Keratinocyte (primary cell): ENCODE data around the gene RBPJ. TPM values are rescaled to one million over a fixed set of nuclear protein-coding genes. Genes with fewer than 3 reads are reported as not detected.

Experiments
- DNase-seq: peaks from one replicate; pipeline ENCODE4 v3.0.0-alpha.2; 2011; ENCODE audit warnings: low read depth, missing footprints, low spot score
- FAIRE-seq: peaks from 2 replicates; lab custom pipeline; 2011; peaks lifted over from hg19 to GRCh38; lab: Jason Lieb, UNC
- H2AFZ ChIP-seq: 2 replicates; pipeline ENCODE4 v1.6.0; 2012; ENCODE audit warnings: low read length, control low read depth, inconsistent platforms; ENCODE audit not compliant: control insufficient read depth
- H3K27ac ChIP-seq: 2 replicates; pipeline ENCODE4 v1.5.1; 2011; ENCODE audit warnings: low read length; ENCODE audit not compliant: control insufficient read depth, insufficient read depth
- H3K27me3 ChIP-seq: 3 replicates; pipeline ENCODE4 v1.6.0; 2011; ENCODE audit warnings: low read length; ENCODE audit not compliant: control insufficient read depth, insufficient read depth; ENCODE audit errors: extremely low read depth
- H3K36me3 ChIP-seq, 2 experiments: 2 replicates in 1 of 2; 3 replicates in 1 of 2; pipeline ENCODE4 v1.5.1; 2011; ENCODE audit warnings: low read length in 2 of 2, mild to moderate bottlenecking in 1 of 2; ENCODE audit not compliant: control insufficient read depth in 2 of 2, insufficient read depth in 2 of 2; ENCODE audit errors: extremely low read depth in 1 of 2
- H3K4me1 ChIP-seq: 3 replicates; pipeline ENCODE4 v1.5.1; 2011; ENCODE audit warnings: low read length; ENCODE audit not compliant: control insufficient read depth, insufficient read depth; ENCODE audit errors: extremely low read depth
- H3K4me2 ChIP-seq: 3 replicates; pipeline ENCODE4 v1.6.0; 2011; ENCODE audit warnings: low read depth, low read length; ENCODE audit not compliant: control insufficient read depth, insufficient read depth; ENCODE audit errors: extremely low read depth
- H3K4me3 ChIP-seq, 3 experiments: fragments of 200-600 bp in 1 of 3; sonication (generic) in 1 of 3; 2 replicates in 2 of 3; 3 replicates in 1 of 3; pipeline ENCODE4 v1.5.1; 2011 to 2016; ENCODE audit warnings: low read length in 3 of 3, mild to moderate bottlenecking in 3 of 3, control low read depth in 2 of 3, inconsistent platforms in 1 of 3, low read depth in 1 of 3, mixed read lengths in 1 of 3, mixed run types in 1 of 3, moderate library complexity in 1 of 3; ENCODE audit not compliant: control insufficient read depth in 2 of 3, insufficient read depth in 2 of 3; ENCODE audit errors: extremely low read depth in 1 of 3
- H3K79me2 ChIP-seq: 2 replicates; pipeline ENCODE4 v1.6.0; 2012; ENCODE audit warnings: low read length; ENCODE audit not compliant: control insufficient read depth, insufficient read depth
- H3K9ac ChIP-seq: 3 replicates; pipeline ENCODE4 v1.6.0; 2011; ENCODE audit warnings: low read length; ENCODE audit not compliant: control insufficient read depth, insufficient read depth; ENCODE audit errors: extremely low read depth
- H3K9me1 ChIP-seq: 3 replicates; pipeline ENCODE4 v1.6.0; 2011; ENCODE audit warnings: low read length; ENCODE audit not compliant: control insufficient read depth, insufficient read depth; ENCODE audit errors: extremely low read depth
- H3K9me3 ChIP-seq: 2 replicates; pipeline ENCODE4 v1.5.1; 2012; ENCODE audit warnings: low read depth, low read length; ENCODE audit not compliant: control insufficient read depth
- H4K20me1 ChIP-seq: 3 replicates; pipeline ENCODE4 v1.6.0; 2011; ENCODE audit warnings: low read length; ENCODE audit not compliant: control insufficient read depth, insufficient read depth; ENCODE audit errors: extremely low read depth
- CTCF ChIP-seq, 3 experiments: IDR thresholded peaks in 1 of 3; conservative IDR thresholded peaks in 1 of 3; optimal IDR thresholded peaks in 1 of 3; 2 replicates in 2 of 3; 3 replicates in 1 of 3; pipeline versions ENCODE3 to v1.5.1; 2011; ENCODE audit warnings: low read length in 3 of 3, mild to moderate bottlenecking in 3 of 3, moderate library complexity in 2 of 3, control low read depth in 1 of 3, inconsistent platforms in 1 of 3; ENCODE audit not compliant: insufficient read depth in 2 of 3; ENCODE audit errors: extremely low read depth in 1 of 3
- EZH2 ChIP-seq: IDR thresholded peaks from one replicate; pipeline ENCODE4 v1.6.1; 2012; ENCODE audit warnings: inconsistent platforms, mild to moderate bottlenecking, low read length, moderate library complexity
- dilution Hi-C: fragments of 300-500 bp; cut with MboI; formaldehyde crosslinking; loops from one replicate; pipeline ENCODE4 v1.7.0; 2020; ENCODE audit warnings: low sequenced_read_pairs; ENCODE audit not compliant: extremely low pct_ligation_motif_present
- polyA plus RNA-seq, 5 experiments: library from polyadenylated mRNA; depleted of rRNA in 3 of 5; stranded (reverse) in 3 of 5; stranded (forward) in 1 of 5; unstranded in 1 of 5; fragments of >200 nt; gene quantifications; 1 replicate in 1 of 5; 2 replicates in 3 of 5; 3 replicates in 1 of 5; pipeline versions ENCODE4 v1.2.1 to v1.2.3, GENCODE V29; 2011 to 2012; ENCODE audit warnings: missing spikeins in 2 of 5, low read depth in 1 of 5, low replicate concordance in 1 of 5

RBPJ gene
- polyA plus RNA-seq, 1 donor (not counting 4 experiments of a cell fraction or from before 2014, with no cell fraction given): 38.0 TPM

DNA sequence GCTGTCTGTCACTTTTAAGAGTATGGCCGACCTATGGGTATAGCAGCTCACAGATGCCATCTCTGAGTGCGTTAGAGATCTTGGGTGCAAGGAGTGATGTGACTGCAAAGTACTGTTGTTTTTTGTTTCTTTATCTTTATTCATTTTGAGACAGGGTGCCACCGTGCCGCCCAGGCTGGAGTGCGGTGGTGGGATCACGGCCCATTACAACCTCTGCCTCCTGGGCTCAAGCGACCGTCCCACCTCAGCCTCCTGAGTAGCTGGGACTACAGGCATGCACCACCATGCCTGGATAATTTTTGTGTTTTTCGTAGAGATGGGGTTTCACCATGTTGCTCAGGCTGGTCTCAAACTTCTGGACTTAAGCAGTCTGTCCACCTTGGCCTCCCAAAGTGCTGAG lies 98.0 kb downstream of the RBPJ start:
- H3K27ac ChIP-seq: no peak overlapping the region
- no peak for DNase-seq
- FAIRE-seq: no peak
- H3K4me3 ChIP-seq: no peak overlapping the region
- H3K79me2 ChIP-seq: no peaks in the 10 kb centered on the region
- H2AFZ ChIP-seq: no peak overlapping the region
- H3K9me1 ChIP-seq: no peaks in the 10 kb centered on the region
- no peak for TF ChIP-seq CTCF (optimal IDR thresholded peaks at IDR 0.05 in 1 of 3, IDR thresholded peaks at IDR 0.05 in 1 of 3, conservative IDR thresholded peaks at IDR 0.05 in 1 of 3; ENCODE audit: extremely low read depth in 1 of 3, insufficient read depth in 2 of 3, low read length in 3 of 3)
- no peak for TF ChIP-seq EZH2
- H3K36me3 ChIP-seq: no peaks in the 10 kb centered on the region
- no peak overlapping the region for H3K4me2 ChIP-seq
- H3K27me3 ChIP-seq: no peaks in the 10 kb centered on the region
- no peak overlapping the region for H3K9ac ChIP-seq
- dilution Hi-C loops: no loop called here
- no peaks in the 10 kb centered on the region for H3K9me3 ChIP-seq
- H4K20me1 ChIP-seq: no peaks in the 10 kb centered on the region
- no peaks in the 10 kb centered on the region for H3K4me1 ChIP-seq

DNA sequence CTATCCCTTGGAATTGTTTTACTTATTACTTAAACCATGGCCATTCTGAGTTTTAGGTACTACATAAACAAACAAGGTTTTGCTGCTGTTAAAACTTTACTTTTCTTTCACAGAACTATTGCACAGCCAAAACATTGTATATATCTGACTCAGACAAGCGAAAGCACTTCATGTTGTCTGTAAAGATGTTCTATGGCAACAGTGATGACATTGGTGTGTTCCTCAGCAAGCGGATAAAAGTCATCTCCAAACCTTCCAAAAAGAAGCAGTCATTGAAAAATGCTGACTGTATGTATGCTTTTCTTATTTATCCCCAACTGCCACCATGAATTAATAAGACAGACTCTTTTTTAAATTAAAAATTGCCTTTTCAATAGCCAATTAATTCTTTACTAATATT lies 99.6 kb downstream of the RBPJ start:
- no peak for FAIRE-seq

More for the DNA sequence above, 99.6 kb downstream of the RBPJ start:
- H3K9me1 ChIP-seq: no peaks in the 10 kb centered on the region
- no peak overlapping the region for H3K9ac ChIP-seq
- H3K4me1 ChIP-seq: no peaks in the 10 kb centered on the region
- TF ChIP-seq EZH2 (no peak), CTCF (optimal IDR thresholded peaks at IDR 0.05 in 1 of 3, IDR thresholded peaks at IDR 0.05 in 1 of 3, conservative IDR thresholded peaks at IDR 0.05 in 1 of 3; ENCODE audit: extremely low read depth in 1 of 3, insufficient read depth in 2 of 3, low read length in 3 of 3) (no peak)
- H2AFZ ChIP-seq: no peak overlapping the region
- H4K20me1 ChIP-seq: no peaks in the 10 kb centered on the region
- H3K27me3 ChIP-seq: no peaks in the 10 kb centered on the region
- no peak overlapping the region for H3K4me2 ChIP-seq
- dilution Hi-C loops: no loop called here
- no peaks in the 10 kb centered on the region for H3K9me3 ChIP-seq
- no peak overlapping the region for H3K4me3 ChIP-seq
- no peak overlapping the region for H3K27ac ChIP-seq
- no peaks in the 10 kb centered on the region for H3K79me2 ChIP-seq
- no peak for DNase-seq
- H3K36me3 ChIP-seq: peaks cover 0 to 3% of the 10 kb centered on the region in 2 experiments
